Right lobe of liver (tissue), 4 donors: Measurements from ENCODE around the gene CNPY4.

Experiments
- CTCF ChIP-seq, 4 donors: fragments of 200-600 bp in 3 of 4; fragments of 450-650 bp in 1 of 4; IDR thresholded peaks; one replicate each; pipeline versions ENCODE4 v1.5.1 to v1.8.0; 2016 to 2022; ENCODE audit warnings: antibody characterized with exemption in 4 of 4, mild to moderate bottlenecking in 2 of 4
- POLR2A ChIP-seq: fragments of 450-650 bp; IDR thresholded peaks from one replicate; pipeline ENCODE4 v1.6.1; 2017; ENCODE audit warnings: antibody characterized with exemption, mild to moderate bottlenecking
- donor health status: DM: no; HTN: no; CAD: no.
- donor health status: DM: no; HTN: no; CAD: no.
- donor health status: DM: no; HTN: yes; CAD: no.

GRCh38 chr7:100132697-100133151 is 13.3 kb downstream of the CNPY4 start:
- TF ChIP-seq CTCF (IDR thresholded peaks at IDR 0.05) (peak; percentile 84 to 85 (median 84)), POLR2A (no peak)
